ENCODE measurements around the gene AUTS2. TPM values are rescaled to one million over a fixed set of nuclear protein-coding genes. Genes with fewer than 3 reads are reported as not detected.

The AUTS2 gene
- total and polyA plus RNA-seq, 2 of the 8 experiments (the other 6 are each of a cell fraction or from before 2014, with no cell fraction given), result 25.9 to 101 TPM

DNA sequence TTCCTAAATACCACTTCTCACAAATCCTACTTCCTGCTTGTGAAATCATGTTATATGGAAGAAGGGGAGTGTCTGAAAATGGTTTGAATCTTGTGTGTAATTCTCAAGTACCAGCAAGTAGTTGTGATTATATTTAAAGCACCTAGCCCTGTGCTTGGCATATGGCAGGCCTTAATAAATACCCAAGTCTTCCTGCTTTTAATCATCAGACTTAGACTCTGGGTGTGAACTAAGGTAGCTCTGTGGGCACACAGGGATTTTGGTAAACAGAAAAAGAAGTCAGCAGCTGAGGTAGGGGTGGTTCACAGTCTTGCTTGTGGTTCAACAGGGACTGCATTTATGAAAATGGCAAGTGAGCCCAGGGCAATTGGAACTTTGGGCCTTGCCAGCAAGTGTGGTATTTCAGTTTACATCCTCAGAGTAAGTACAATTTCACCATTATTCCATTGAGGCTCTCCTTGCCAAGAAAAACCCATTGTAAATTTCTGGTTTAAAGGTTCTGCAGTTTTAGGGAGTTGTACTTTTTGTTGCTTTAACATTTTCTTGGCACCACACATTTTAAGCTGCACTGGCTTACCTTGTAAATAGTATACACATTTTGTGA, 215.5 kb downstream of the AUTS2 start (continued):
- TF ChIP-seq BACH1 (IDR thresholded peaks at IDR 0.05; ENCODE audit: low read length), result no peak
- TF ChIP-seq, protein P1, sequence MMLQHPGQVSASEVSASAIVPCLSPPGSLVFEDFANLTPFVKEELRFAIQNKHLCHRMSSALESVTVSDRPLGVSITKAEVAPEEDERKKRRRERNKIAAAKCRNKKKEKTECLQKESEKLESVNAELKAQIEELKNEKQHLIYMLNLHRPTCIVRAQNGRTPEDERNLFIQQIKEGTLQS (IDR thresholded peaks at IDR 0.05; ENCODE audit: insufficient read depth, low read depth, low read length), result no peak
